NB4 (cell line): Measurements from ENCODE around the gene ANKHD1.

ENCODE experiments used
- POLR2A ChIP-seq: IDR thresholded peaks from 2 replicates; pipeline ENCODE4 v1.6.1; 2011; ENCODE audit warnings: mild to moderate bottlenecking; ENCODE audit not compliant: insufficient read length; ENCODE audit errors: extremely low read depth
- TF ChIP-seq, protein P1 (sequence below): IDR thresholded peaks from one replicate; pipeline ENCODE4 v1.5.1; 2012; ENCODE audit warnings: low read depth, low read length
- TF ChIP-seq, protein P2 (sequence below): IDR thresholded peaks from 2 replicates; pipeline ENCODE4 v1.6.1; 2011; ENCODE audit warnings: low read depth, low read length

DNA sequence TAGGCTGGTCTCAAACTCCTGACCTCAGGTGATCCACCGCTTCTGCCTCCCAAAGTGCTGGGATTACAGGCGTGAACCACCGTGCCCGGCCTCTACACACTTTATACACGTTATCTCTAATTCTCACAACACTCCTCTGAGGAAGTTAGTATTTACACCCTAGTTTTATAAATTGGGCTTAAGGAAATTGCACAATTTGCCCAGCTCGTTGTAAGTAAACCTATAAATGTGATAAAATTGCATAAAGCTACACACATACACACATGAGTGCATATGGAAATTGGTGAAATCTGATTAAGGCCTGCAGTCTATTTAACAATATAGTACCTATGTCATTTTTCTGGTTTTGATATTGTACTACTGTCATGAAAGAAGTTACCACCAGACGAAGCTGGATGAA lies 46.1 kb upstream of the ANKHD1 start:
- TF ChIP-seq, protein P1, sequence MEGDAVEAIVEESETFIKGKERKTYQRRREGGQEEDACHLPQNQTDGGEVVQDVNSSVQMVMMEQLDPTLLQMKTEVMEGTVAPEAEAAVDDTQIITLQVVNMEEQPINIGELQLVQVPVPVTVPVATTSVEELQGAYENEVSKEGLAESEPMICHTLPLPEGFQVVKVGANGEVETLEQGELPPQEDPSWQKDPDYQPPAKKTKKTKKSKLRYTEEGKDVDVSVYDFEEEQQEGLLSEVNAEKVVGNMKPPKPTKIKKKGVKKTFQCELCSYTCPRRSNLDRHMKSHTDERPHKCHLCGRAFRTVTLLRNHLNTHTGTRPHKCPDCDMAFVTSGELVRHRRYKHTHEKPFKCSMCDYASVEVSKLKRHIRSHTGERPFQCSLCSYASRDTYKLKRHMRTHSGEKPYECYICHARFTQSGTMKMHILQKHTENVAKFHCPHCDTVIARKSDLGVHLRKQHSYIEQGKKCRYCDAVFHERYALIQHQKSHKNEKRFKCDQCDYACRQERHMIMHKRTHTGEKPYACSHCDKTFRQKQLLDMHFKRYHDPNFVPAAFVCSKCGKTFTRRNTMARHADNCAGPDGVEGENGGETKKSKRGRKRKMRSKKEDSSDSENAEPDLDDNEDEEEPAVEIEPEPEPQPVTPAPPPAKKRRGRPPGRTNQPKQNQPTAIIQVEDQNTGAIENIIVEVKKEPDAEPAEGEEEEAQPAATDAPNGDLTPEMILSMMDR, result no peak
- no peak for TF ChIP-seq POLR2A
- TF ChIP-seq, protein P2, sequence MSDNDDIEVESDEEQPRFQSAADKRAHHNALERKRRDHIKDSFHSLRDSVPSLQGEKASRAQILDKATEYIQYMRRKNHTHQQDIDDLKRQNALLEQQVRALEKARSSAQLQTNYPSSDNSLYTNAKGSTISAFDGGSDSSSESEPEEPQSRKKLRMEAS, result no peak
